GM23248 (cell line): ENCODE measurements around the gene SRRM5. TPM values are rescaled to one million over a fixed set of nuclear protein-coding genes. Genes with fewer than 3 reads are reported as not detected.
A peak's percentile ranks its signal among the peaks of the same experiment; 100 is the strongest.

Experiments used
- DNase-seq: peaks from one replicate; pipeline ENCODE4 v3.0.0-alpha.2; 2015
- H2AFZ ChIP-seq: fragments of 200-600 bp; sonication (generic); 2 replicates; pipeline ENCODE4 v1.6.1; 2016; ENCODE audit warnings: antibody characterized with exemption
- H3F3A ChIP-seq: fragments of 200-600 bp; sonication (generic); 2 replicates; pipeline ENCODE4 v1.6.1; 2016; ENCODE audit warnings: mild to moderate bottlenecking, antibody characterized with exemption, mixed run types; ENCODE audit not compliant: insufficient read depth
- H3K27ac ChIP-seq: fragments of 200-600 bp; sonication (generic); 2 replicates; pipeline ENCODE4 v1.5.1; 2016; ENCODE audit warnings: mild to moderate bottlenecking
- H3K27me3 ChIP-seq: fragments of 200-600 bp; sonication (generic); replicated peaks from 2 replicates; pipeline ENCODE4 v1.6.1; 2016; ENCODE audit warnings: mild to moderate bottlenecking; ENCODE audit not compliant: insufficient read depth
- H3K36me3 ChIP-seq: fragments of 200-600 bp; sonication (generic); 2 replicates; pipeline ENCODE4 v1.6.1; 2016; ENCODE audit warnings: low read depth, mild to moderate bottlenecking
- H3K4me1 ChIP-seq: fragments of 200-600 bp; sonication (generic); 2 replicates; pipeline ENCODE4 v1.6.1; 2016; ENCODE audit warnings: mild to moderate bottlenecking; ENCODE audit not compliant: insufficient read depth
- H3K4me2 ChIP-seq: fragments of 200-600 bp; sonication (generic); one replicate; pipeline ENCODE4 v1.6.1; 2016; ENCODE audit warnings: mild to moderate bottlenecking; ENCODE audit not compliant: unreplicated experiment
- H3K4me3 ChIP-seq: fragments of 200-600 bp; sonication (generic); 2 replicates; pipeline ENCODE4 v1.5.1; 2016; ENCODE audit warnings: mild to moderate bottlenecking
- H3K79me2 ChIP-seq: fragments of 200-600 bp; sonication (generic); 2 replicates; pipeline ENCODE4 v1.6.1; 2016; ENCODE audit warnings: mild to moderate bottlenecking; ENCODE audit not compliant: insufficient read depth
- H3K9ac ChIP-seq: fragments of 200-600 bp; sonication (generic); 2 replicates; pipeline ENCODE4 v1.6.1; 2016; ENCODE audit warnings: mild to moderate bottlenecking
- H3K9me2 ChIP-seq: fragments of 200-600 bp; sonication (generic); 2 replicates; pipeline ENCODE4 v1.6.1; 2016; ENCODE audit warnings: mixed run types, mild to moderate bottlenecking, moderate library complexity; ENCODE audit not compliant: insufficient read depth
- H3K9me3 ChIP-seq: fragments of 200-600 bp; sonication (generic); one replicate; pipeline ENCODE4 v1.6.1; 2017; ENCODE audit warnings: low read depth
- H4K20me1 ChIP-seq: fragments of 200-600 bp; sonication (generic); 2 replicates; pipeline ENCODE4 v1.6.0; 2016; ENCODE audit not compliant: insufficient read depth
- EZH2 ChIP-seq: fragments of 200-600 bp; sonication (generic); IDR thresholded peaks from 2 replicates; pipeline ENCODE4 v1.6.1; 2018; ENCODE audit warnings: antibody characterized with exemption, mild to moderate bottlenecking; ENCODE audit not compliant: insufficient read depth, poor library complexity, severe bottlenecking
- EZH2phosphoT487 ChIP-seq: fragments of 200-600 bp; sonication (generic); IDR thresholded peaks from 2 replicates; pipeline ENCODE4 v1.6.1; 2018; ENCODE audit warnings: antibody characterized with exemption, moderate library complexity, mild to moderate bottlenecking, low read depth; ENCODE audit not compliant: insufficient read depth
- WGBS, 2 experiments: methylation state at CpG; one replicate each; pipeline ENCODE4 v1.1.6; 2015 to 2017; ENCODE audit warnings: low lambda C conversion rate in 2 of 2, low coverage in 1 of 2; ENCODE audit errors: missing lambda C conversion rate in 2 of 2; 5-methylcytosine and 5-hydroxymethylcytosine counted together
- in situ Hi-C: fragments of 300-500 bp; cut with MboI; formaldehyde crosslinking; loops from 2 replicates; pipeline ENCODE4 v1.15.0; 2020
- polyA plus RNA-seq: library from polyadenylated mRNA; unstranded; fragments of >200 nt; fragmentation: Nextera tagmentation; extraction: Ambion mirVana; gene quantifications from 2 replicates; pipeline ENCODE4 v1.2.1, GENCODE V29; 2016
- total RNA-seq: library from RNA; depleted of rRNA; stranded (reverse); fragments of >200 nt; shearing (Covaris generic); gene quantifications from 2 replicates; pipeline ENCODE4 v1.2.3, GENCODE V29; 2014

The SRRM5 gene
- total and polyA plus RNA-seq, 2 experiments from 2014 or later: not detected

GRCh38 chr19:43594081-43594697 lies 17.7 kb upstream of the SRRM5 start:
- Histone ChIP-seq H3K9me2 (no peaks in the 10 kb centered on the region), H3K79me2 (peaks cover 81% of the 10 kb centered on the region), H3K9ac (peak overlapping the region; percentile 86; the same call in 1 of the 2 replicates), H3F3A (peaks cover 4% of the 10 kb centered on the region; the same call in 1 of the 2 replicates), H3K27me3 (no peaks in the 10 kb centered on the region), H3K4me1 (peaks cover 22% of the 10 kb centered on the region), H4K20me1 (no peaks in the 10 kb centered on the region), H3K9me3 (no peaks in the 10 kb centered on the region), H3K36me3 (peaks cover under 1% of the 10 kb centered on the region; the same call in 1 of the 2 replicates), H2AFZ (no peak overlapping the region), H3K4me2 (peak overlapping the region; percentile 85), H3K27ac (peak overlapping the region; percentile 79), H3K4me3 (peak overlapping the region; percentile 94)
- no peak for DNase-seq
- in situ Hi-C loops: no loop called here
- no peak for TF ChIP-seq EZH2phosphoT487
- no peak for TF ChIP-seq EZH2
- WGBS, 2 experiments: 83 to 85% methylated on average over 10 of the region's 10 CpGs

GRCh38 chr19:43594710-43595604 lies 16.9 kb upstream of the SRRM5 start:
- peak overlapping the region; percentile 94 for H3K4me3 ChIP-seq
- no peak for TF ChIP-seq EZH2
- no peak for TF ChIP-seq EZH2phosphoT487
- peak overlapping the region; percentile 80 for H2AFZ ChIP-seq
- peak overlapping the region; percentile 85 for H3K4me2 ChIP-seq
- H3K27ac ChIP-seq: peak overlapping the region; percentile 79
- no peaks in the 10 kb centered on the region for H3K9me2 ChIP-seq
- H3K9me3 ChIP-seq: no peaks in the 10 kb centered on the region
- 3% methylated on average over 56 to 64 of the region's 64 CpGs for WGBS, 2 experiments
- H3K9ac ChIP-seq: peak overlapping the region; percentile 86
- H3K27me3 ChIP-seq: no peaks in the 10 kb centered on the region
- DNase-seq: peak; percentile 85
- no peaks in the 10 kb centered on the region for H4K20me1 ChIP-seq
- H3K36me3 ChIP-seq: no peaks in the 10 kb centered on the region; the same call in 1 of the 2 replicates
- H3K79me2 ChIP-seq: peaks cover 82% of the 10 kb centered on the region
- H3F3A ChIP-seq: peaks cover 4% of the 10 kb centered on the region; the same call in 1 of the 2 replicates
- in situ Hi-C loops: no loop called here
- peaks cover 22% of the 10 kb centered on the region for H3K4me1 ChIP-seq

- Histone ChIP-seq H3K4me2 (peak overlapping the region; percentile 85), H3K4me1 (peaks cover 22% of the 10 kb centered on the region), H3K4me3 (peak overlapping the region; percentile 94), H2AFZ (peak overlapping the region; percentile 80), H3K9ac (peak overlapping the region; percentile 86), H3K9me3 (no peaks in the 10 kb centered on the region), H3K79me2 (peaks cover 81% of the 10 kb centered on the region), H3K27me3 (no peaks in the 10 kb centered on the region), H4K20me1 (no peaks in the 10 kb centered on the region), H3F3A (peaks cover 4% of the 10 kb centered on the region; the same call in 1 of the 2 replicates), H3K9me2 (no peaks in the 10 kb centered on the region), H3K36me3 (no peaks in the 10 kb centered on the region; the same call in 1 of the 2 replicates), H3K27ac (peak overlapping the region; percentile 79)
- in situ Hi-C loops: no loop called here
- no peak for DNase-seq
- TF ChIP-seq EZH2 (no peak), EZH2phosphoT487 (no peak)
- 1% methylated on average over 18 of the region's 18 CpGs for WGBS, 2 experiments
These were observed 16.3 kb upstream of the SRRM5 start for GRCh38 chr19:43595605-43595998.

GRCh38 chr19:43595999-43596841 lies 15.7 kb upstream of the SRRM5 start, which contains the start of the genes IRGQ and ZNF576:
Gene IRGQ, minus strand, starts transcription at chr19:43596134. Its CDS starts 796 bp downstream, at chr19:43595338.
Gene ZNF576, plus strand, starts transcription at chr19:43596595. Its CDS starts 514 bp downstream, at chr19:43597109.
- Histone ChIP-seq H3K9me2 (no peaks in the 10 kb centered on the region), H3K27ac (peak within 1 kb of the TSS; percentile 98), H3K9me3 (no peaks in the 10 kb centered on the region), H3K27me3 (no peaks in the 10 kb centered on the region), H4K20me1 (no peaks in the 10 kb centered on the region), H3F3A (peaks cover 4% of the 10 kb centered on the region; the same call in 1 of the 2 replicates), H2AFZ (peak within 1 kb of the TSS; percentile 87), H3K9ac (peak within 1 kb of the TSS; percentile 97), H3K4me1 (peaks cover 22% of the 10 kb centered on the region), H3K4me3 (peak within 1 kb of the TSS; percentile 96), H3K79me2 (peaks cover 75% of the 10 kb centered on the region), H3K36me3 (peaks cover 4% of the 10 kb centered on the region; the same call in 1 of the 2 replicates), H3K4me2 (peak within 1 kb of the TSS; percentile 91)
- peak; percentile 100 for DNase-seq
- 0 to 1% methylated on average over 57 to 59 of the region's 60 CpGs for WGBS, 2 experiments
- in situ Hi-C loops: no loop called here
- no peak for TF ChIP-seq EZH2
- no peak for TF ChIP-seq EZH2phosphoT487
